Renal cortical epithelial cell (primary cell): Measurements from ENCODE around the gene NHSL1. TPM values are rescaled to one million over a fixed set of nuclear protein-coding genes. Genes with fewer than 3 reads are reported as not detected.
A peak's percentile ranks its signal among the peaks of the same experiment; 100 is the strongest.

Experiments used
- DNase-seq: peaks from one replicate; pipeline ENCODE4 v3.0.0-alpha.2; 2011; ENCODE audit warnings: low read depth
- total RNA-seq: library from RNA; depleted of rRNA; stranded (reverse); fragments of >200 nt; gene quantifications from 2 replicates; pipeline ENCODE4 v1.2.3, GENCODE V29; 2014

The NHSL1 gene
- total RNA-seq, 1 donor from 2014 or later, result 38.0 TPM

DNA sequence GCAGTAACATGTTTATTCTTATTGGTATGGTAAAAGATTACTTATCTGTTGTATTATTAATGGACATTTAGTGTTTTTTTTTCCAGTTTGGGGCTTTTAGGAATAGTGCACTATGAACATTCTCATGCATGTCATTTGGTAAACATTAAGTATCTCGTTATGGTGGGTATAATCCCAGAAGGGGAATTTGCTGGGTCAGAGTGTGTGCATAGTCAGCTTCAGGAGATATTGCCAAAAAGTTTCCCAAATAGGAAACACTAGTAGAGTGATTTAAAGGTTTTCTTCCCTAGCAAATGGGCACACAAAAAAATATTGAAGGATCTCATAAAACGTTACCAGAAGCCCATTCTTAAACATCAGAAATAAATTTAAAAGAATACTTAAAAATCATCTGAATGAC is 25.2 kb upstream of the NHSL1 start:
- no peak for DNase-seq

DNA sequence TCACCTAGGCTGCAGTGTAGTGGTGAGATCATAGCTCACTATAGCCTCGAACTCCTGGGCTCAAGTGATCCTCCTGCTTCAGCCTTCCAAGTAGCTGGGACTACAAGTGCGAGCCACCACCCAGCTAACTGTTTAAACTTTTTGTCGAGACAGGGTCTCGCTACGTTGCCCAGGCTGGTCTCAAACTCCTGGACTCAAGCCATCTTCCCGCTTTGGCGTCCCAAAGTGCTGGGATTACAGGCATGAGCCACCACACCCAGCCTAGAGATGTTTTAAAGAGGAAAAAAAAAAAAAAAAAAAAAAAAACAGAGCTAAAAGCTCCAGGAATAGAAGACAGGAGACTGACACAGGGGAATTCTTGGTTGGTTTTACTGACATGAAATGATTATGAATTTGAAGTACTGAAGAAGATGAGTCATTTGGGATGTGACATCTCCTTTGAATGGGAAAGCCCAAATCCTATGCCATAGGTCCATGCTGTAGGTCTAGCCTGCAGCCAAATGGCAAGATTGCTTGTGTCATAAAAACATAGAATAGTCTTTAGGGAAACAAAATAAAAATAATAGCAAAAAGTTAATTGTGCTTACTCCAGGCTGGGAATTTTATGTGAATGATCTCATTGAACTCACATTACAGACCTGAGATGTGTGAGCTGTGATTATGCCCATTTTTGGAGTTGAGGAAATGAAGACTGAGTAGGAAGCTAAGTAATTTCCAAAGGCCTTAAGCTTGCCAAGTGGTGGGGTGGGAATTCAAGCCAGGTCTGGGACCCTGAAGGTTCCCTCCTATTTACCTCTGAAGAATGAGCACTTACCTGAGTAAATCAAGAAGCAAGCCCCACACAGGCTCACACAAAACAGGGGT is 24.3 kb upstream of the NHSL1 start:
- no peak for DNase-seq

DNA sequence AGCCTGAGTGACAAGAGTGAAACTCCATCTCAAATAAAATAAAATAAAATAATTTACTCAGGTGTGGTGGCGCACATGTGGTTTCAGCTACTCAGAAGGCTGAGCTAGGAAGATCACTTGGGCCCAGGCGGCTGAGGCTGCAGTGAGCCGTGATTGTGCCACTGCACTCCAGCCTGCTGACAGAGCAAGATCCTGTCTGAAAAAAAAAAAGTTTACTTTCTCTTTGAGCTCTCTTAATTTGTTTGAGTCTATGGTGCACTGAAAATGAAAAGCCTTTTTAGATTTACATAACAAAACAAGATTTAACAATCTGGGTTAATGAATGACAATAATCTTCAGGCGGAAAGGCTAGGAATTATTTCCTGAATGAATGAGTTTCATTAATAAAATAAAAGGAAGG is 23.3 kb upstream of the NHSL1 start:
- no peak for DNase-seq

DNA sequence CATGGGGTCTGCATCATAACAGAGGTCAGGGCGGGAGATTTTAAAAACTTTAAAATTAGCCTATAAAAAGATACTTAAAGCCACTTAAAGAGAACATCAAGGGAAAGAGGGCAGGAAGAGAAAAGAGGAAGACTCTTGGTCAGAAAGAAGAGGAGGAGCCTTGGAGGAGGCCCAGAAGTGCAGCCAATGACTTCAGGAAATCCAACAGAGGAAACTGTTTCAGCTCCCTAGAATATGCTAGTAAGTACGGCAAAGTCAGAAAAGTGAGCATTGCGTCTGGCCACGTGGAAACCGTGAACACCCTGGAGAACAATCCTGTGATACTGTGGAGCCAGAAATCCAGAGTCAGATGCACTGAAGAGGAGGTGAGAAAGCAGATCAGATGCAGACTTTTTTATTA is 22.5 kb upstream of the NHSL1 start:
- no peak for DNase-seq

DNA sequence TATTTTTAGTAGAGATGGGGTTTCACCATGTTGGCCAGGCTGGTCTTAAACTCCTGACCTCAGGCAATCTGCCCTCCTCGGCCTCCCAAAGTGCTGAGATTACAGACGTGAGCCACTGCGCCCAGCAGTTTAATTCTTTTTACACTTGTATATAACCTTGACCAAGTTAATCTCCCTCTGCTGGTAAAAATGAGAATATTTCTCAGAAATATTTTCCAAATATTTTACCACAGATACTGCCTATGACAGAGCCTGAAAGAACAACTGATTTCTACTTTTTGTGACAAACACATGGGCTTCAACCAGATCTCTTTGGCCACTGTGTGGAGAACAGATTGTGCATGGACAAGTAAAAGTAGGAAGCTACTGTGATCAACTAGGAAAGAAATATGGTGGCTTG is 21.2 kb upstream of the NHSL1 start:
- peak; percentile 34 for DNase-seq

DNA sequence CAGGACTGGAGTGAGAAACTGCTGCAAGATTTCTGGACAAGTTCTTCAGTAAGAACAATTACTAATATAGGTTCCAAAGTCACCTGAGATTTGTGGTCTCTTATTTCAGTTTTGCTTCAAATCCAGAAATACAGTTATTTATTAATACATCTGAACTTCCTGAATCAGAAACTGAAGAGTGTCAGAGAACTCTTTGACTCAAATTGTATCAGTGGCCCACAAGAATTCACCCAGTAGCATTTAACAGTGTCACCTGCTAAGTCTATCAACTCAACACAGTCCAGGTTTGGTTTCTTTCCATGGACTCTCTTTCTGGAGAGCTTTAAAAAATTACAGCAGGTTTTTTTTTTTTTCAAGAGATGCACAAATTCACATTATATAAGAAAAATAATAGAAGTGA is 18.8 kb upstream of the NHSL1 start:
- no peak for DNase-seq

DNA sequence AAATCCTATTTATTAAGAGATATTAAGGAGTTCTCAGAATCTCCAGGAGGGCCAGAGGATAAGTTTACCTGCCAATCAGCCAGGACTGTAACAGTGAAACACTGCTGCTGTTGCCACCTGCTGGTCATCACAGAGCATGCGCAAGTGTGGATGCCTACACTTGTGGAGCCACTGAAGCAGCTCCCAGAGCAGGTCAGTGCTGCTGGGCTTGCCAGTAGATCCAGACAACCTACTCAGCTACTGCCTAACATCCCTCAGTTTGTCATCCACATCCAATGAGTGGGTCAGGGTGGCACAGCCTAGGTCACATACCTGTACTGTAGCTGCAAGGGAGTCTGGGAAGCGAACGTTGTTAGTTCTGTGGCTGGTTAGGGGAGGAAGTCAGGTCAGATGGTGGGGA is 18.3 kb upstream of the NHSL1 start:
- DNase-seq, result no peak

DNA sequence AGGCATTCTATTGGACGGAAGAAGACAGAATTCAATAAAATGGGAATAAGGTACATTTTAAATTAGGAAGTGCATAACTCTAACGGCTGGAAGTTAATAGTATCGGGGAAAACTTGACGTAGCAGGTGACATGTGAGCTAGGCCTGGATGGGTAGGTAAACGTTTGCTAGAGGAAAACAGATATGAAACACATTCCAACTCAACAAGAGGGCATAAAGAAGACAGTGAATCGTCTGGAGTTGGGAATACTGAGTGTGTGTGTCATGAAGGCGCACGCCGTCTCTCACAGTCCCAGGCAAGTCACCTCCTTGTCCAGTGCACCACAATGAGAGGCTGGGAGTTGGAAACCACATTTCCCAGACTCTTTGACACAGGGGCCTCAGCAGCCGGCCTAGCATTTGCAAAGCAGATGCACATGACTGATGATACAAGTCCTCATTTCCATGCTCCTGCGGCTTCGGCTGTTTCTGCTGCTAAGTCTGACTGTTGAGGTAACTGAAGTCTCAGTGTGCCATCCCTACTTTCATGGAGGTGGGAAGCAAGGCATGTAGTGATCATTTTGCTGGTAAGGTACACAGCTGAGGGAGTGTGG is 16.5 kb upstream of the NHSL1 start:
- DNase-seq, result no peak

DNA sequence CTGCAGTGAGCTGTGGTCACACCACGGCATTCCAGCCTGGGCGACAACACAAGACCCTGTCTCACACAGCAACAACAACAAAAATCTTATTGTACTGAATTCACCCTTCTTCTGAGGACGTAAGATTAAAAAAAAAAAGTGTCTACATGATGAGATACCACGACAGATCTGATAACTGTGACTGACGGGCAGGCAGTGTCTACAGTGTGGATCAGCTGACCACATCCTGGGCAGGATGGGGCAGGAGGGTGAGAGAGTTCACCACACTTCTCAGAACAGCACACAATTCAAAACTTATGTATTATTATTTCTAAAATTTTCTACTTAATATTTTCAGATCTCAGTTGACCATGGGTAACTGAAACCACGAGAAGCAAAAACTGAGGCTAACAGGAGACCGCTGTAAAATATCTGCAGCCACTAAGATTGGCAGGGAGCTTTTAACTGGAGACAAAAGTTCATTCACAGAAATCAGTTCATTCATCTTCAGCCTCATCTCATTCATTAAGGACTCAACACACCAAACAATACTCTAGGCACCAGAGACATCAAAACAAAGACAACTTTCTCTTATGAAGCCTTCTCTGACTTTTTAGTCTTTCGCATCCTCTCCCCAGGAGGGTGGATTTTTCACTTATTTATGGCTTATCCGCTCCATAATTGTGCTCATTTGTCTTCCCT is 15.7 kb upstream of the NHSL1 start:
- no peak for DNase-seq

DNA sequence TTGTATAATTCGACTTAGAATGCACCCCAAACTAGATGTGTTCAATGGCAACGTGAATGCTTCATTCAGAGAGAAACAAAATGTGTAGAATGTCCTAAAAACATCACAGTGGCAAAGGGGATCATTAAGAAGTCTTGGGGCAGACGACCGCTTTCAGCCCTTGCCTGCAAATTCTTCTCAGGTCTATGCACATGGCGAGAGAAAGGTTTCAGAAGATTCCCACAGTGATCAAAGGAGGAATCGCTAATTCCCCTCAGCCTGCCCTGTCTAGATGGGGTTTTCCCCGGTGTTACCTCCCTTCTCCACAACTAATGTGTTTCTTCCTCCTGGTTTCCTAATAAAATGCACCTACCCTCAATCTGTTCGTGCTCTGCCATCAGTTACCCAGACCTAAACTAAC is 13.3 kb upstream of the NHSL1 start:
- DNase-seq, result no peak

DNA sequence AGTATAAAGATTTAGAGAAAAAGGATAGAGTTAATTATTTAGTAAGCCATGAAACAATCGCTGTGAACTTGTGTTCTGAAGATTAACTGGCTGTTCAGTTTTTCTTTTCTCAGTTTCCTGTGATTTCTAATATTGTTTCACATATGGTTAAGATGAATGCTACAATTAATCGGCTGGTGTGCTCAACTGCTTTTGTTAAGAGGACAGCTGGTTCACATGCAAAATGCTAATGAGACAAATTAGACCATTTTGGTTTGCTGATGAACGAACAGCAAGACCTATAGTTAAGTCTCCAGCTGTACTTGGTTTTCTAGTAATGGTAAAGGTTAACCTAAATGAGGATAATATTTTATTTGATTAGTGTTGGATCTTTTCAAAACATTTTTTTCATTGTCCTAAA is 10.8 kb upstream of the NHSL1 start:
- DNase-seq, result no peak

DNA sequence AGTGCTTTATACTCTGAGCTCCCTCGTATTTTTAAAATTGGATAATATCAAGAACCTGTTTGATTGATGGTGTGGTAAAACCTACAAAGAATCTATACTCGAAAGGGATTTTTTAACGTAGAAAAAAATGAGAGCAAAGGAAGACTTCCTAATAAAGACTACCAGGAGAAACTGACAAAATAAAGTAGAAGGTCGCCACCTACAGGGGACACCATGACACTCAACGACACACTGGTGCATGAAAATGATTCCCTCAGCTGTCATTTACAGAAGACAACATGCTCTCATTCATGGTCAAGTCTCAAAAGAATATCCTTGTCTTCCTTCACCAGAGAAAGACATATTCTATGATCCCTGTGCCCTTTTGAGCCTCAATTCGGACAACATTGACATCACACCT is 10.1 kb upstream of the NHSL1 start:
- DNase-seq, result peak; percentile 67

DNA sequence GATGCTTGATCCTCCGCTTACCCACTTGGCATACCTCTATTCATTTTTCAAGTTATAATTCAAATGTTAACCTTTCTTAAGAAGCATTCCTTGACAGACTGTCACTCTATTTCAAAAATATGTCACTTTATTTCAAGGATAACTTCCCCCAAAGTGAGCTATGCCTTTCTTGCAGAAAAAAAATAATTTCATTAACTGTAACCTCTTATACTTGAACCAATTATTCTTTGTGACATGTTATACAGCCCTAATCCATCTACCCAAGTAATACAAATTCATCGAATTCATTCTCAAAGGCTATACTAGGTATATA is 9.3 kb upstream of the NHSL1 start:
- DNase-seq, result no peak

DNA sequence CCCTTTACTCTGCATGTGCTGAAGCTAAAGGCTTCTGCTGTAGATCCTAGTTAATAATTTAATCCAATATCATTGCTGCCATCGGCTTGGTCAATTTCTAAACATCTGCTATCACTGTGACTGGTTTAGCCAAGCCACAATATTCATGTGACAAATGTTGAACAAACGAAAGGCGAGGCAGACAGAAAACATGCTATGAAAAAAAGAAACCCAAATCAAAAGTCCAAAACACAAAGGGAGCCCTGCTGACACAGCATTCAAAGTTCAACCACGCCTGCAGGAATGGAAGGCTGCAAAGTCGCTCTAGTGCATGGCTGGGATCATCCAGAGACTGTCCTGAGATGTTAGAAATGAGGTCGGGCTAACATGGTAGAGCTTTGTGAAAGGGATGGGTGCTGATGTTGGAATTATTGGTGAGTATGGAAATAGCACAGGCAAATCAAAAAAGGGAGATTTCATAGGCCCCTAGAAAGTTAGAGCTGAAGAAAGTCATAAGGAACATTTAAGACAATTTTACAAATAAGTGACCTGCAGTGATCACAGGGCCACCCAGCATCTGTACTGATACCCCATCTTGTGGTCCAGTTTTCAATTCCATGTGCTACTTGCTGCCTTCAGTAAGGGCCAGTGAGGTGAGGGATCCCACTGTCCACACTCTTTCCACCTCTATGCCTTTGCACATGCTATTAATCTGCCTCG is 8.8 kb upstream of the NHSL1 start:
- DNase-seq, result no peak

DNA sequence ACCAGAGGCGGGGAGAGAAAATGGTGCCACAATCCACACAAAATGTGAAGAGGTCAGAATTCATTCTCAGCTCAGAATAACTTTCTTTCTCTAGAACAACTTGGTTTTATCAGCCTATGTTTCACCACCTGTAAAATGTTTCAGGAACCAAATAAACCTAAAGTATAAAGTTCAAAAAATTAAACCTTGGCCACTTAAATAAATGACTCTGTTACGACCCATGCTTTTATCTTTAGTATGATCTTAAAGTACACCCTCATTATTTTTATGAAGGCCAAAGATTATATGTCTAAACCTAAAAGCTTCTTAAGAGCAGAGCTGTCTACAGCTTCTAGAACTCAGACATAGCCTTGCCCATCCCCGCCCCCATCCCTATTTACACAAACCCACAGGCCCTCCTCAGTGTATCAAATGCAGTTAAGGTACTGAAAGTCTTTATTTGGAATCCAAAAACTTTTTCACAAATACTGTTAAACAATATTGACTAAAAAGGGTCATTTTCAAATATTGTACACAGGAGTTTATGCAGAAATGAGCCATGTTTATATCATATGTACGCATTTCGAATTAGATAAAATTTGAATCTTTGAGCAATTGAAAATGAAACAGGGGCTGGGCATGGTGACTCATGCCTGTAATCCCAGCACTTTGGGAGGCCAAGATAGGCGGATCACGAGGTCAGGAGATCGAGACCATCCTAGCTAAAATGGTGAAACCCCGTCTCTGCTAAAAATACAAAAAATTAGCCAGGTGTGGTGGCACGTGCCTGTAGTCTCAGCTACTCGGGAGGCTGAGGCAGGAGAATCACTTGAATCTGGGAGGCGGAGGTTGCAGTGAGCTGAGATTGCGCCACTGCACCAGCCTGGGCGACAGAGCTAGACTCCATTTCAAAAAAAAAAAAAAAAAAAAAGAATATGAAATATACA is 5.7 kb upstream of the NHSL1 start:
- no peak for DNase-seq

DNA sequence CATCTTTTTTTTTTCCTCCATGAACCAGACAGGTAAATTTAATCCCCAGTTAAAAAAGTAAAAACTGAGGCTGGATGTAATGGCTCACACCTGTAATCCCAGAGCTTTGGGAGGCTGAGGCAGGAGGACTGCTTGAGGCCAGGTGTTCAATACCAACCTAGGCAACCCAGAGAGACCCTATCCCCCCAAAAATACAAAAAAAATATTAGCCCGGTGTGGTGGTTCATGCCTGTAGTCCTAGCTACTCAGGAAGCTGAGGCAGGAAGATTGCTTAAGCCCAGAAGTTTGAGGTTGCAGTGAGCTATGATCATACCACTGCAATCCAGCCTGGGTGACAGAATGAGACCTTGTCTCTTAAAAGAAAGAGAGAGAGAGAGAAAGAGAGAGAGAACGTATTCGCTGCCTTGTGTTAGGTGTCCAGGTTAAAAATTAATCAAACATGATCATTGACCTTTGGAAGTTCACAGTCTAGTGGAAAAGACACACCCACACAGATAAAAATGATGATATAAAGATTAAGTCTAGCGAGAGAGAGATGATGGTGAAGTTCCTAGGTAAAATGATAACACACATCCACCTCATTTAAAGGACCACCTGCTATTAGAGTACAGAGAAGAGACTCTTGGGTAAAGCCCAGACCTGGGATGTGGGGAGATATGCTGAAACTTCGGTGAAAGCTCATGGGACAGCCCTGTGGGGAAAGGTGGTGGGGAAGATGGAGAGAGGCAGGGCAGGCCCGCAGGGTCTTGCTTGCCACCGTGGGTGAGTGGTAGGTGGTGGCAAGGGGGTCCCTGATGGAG is 4.8 kb upstream of the NHSL1 start:
- DNase-seq, result peak; percentile 74

DNA sequence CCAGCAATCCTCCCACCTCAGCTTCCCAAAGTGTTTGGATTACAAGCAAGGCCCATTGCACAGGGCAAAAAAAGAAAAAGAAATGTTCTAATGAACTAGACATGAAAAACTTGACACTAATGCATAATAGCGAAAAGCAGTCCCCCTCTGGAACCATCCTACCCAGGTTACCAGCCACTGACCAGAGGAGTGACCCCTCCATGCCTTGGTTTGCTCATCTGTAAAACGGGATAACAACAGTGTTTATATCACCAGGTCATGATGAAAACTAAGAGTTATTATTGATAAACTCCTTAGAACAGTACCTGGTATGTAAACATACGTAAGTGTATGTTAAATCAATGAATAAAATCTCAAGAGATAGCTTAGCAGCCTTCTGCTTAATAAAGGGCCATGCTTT is 3.3 kb upstream of the NHSL1 start:
- no peak for DNase-seq

DNA sequence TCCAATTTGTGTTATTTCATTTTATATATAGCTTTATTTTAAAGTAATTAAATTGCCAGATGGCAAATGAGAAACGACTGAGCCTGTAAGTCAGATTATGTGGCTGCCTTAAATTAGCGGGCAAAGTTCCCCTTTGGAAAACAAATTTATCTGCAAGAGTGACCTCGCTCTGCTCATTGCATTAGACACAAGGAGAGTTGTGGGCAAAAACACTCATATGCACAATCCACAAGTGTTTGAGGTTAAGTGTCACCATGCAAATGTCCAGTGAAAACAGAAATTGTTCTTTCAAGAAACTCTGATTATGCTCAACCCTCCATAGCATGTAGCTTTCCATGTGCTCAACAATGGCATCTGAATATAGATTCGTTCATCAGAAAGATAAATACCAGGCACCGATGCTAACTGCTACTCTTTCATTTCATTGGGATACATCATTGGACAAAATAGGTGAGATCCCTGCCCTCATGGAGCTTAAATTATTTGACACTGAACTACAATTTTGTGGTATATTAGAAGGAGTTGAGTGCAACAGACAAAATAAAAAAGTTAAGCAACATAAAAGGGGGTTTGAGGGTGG is 1.7 kb upstream of the NHSL1 start:
- peak; percentile 45 for DNase-seq

DNA sequence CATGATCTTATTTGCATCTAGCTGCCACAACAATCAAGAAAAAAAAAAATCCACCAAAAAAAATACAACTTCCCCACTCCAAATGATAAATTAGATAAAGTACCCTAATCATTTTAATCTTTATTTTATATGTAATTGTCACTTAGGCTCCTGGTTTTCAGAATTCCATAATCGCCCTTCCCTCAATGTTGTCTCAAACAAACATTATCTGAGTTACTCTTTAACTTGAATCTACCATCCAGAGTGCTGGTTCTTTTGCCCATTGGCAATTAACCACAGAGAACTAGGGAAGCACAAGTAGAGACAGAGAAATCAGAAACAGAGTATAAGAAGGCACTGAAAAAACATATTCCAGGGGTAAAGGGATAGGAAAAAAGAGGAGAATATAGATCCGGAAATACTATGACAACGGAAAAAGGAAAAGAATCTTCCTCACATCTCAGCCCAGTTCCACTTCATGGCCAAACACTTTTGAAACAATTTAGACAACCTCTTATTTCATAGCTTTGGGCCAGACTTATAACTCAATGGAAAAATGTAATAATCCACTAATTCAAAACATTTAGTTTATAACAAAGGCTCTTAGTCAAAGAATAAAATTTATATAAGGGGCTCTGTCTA is 861 bp upstream of the NHSL1 start:
- peak; percentile 74 for DNase-seq
